Hepatocyte (in vitro differentiated cells): ENCODE results near the gene N4BP2L2. TPM values are rescaled to one million over a fixed set of nuclear protein-coding genes. Genes with fewer than 3 reads are reported as not detected.
A peak's percentile ranks its signal among the peaks of the same experiment; 100 is the strongest.

Experiments used
- DNase-seq: peaks from one replicate; pipeline ENCODE4 v3.0.0-alpha.2; 2016; ENCODE audit warnings: low spot score
- H2AFZ ChIP-seq: fragments of 200-600 bp; sonication (generic); 2 replicates; pipeline ENCODE4 v1.6.0; 2016; ENCODE audit warnings: antibody characterized with exemption, mild to moderate bottlenecking
- H3K27ac ChIP-seq: fragments of 200-600 bp; sonication (generic); 2 replicates; pipeline ENCODE4 v1.5.1; 2016; ENCODE audit warnings: mild to moderate bottlenecking
- H3K27me3 ChIP-seq: fragments of 200-600 bp; sonication (generic); 2 replicates; pipeline ENCODE4 v1.6.1; 2016
- H3K36me3 ChIP-seq: fragments of 200-600 bp; sonication (generic); replicated peaks from 2 replicates; pipeline ENCODE4 v1.5.1; 2016; ENCODE audit warnings: low read depth; ENCODE audit not compliant: insufficient read depth
- H3K4me1 ChIP-seq: fragments of 200-600 bp; sonication (generic); 2 replicates; pipeline ENCODE4 v1.5.1; 2016; ENCODE audit warnings: mild to moderate bottlenecking, moderate library complexity; ENCODE audit not compliant: insufficient read depth
- H3K4me2 ChIP-seq: fragments of 200-600 bp; sonication (generic); 2 replicates; pipeline ENCODE4 v1.6.0; 2016
- H3K4me3 ChIP-seq: fragments of 200-600 bp; sonication (generic); 2 replicates; pipeline ENCODE4 v1.5.1; 2016; ENCODE audit warnings: mild to moderate bottlenecking
- H3K79me2 ChIP-seq: fragments of 200-600 bp; sonication (generic); 2 replicates; pipeline ENCODE4 v1.6.0; 2017; ENCODE audit warnings: mild to moderate bottlenecking
- H3K9me2 ChIP-seq: fragments of 200-600 bp; sonication (generic); replicated peaks from 2 replicates; pipeline ENCODE4 v1.6.0; 2017; ENCODE audit warnings: mild to moderate bottlenecking; ENCODE audit not compliant: insufficient read depth
- H3K9me3 ChIP-seq: fragments of 200-600 bp; sonication (generic); 2 replicates; pipeline ENCODE4 v1.5.1; 2016; ENCODE audit warnings: low read depth, mild to moderate bottlenecking
- H4K20me1 ChIP-seq: fragments of 200-600 bp; sonication (generic); 2 replicates; pipeline ENCODE4 v1.6.0; 2016; ENCODE audit warnings: mild to moderate bottlenecking; ENCODE audit not compliant: insufficient read depth, poor library complexity, severe bottlenecking
- CTCF ChIP-seq: fragments of 200-600 bp; sonication (generic); IDR thresholded peaks from 2 replicates; pipeline ENCODE4 v1.5.1; 2016; ENCODE audit warnings: antibody characterized with exemption, mild to moderate bottlenecking; ENCODE audit not compliant: poor library complexity
- EZH2 ChIP-seq: fragments of 200-600 bp; sonication (generic); IDR thresholded peaks from 2 replicates; pipeline ENCODE4 v1.6.1; 2016; ENCODE audit warnings: antibody characterized with exemption, mild to moderate bottlenecking, borderline replicate concordance
- EZH2phosphoT487 ChIP-seq: fragments of 200-600 bp; sonication (generic); IDR thresholded peaks from one replicate; pipeline ENCODE4 v1.6.1; 2018; ENCODE audit warnings: antibody characterized with exemption, mild to moderate bottlenecking, low read depth, moderate library complexity; ENCODE audit not compliant: unreplicated experiment, severe bottlenecking
- WGBS: methylation state at CpG from one replicate; pipeline ENCODE4 v1.1.6; 2016; ENCODE audit warnings: low lambda C conversion rate; ENCODE audit errors: missing lambda C conversion rate; 5-methylcytosine and 5-hydroxymethylcytosine counted together
- polyA plus RNA-seq: library from polyadenylated mRNA; unstranded; fragments of >200 nt; fragmentation: Nextera tagmentation; extraction: Ambion mirVana; gene quantifications from 2 replicates; pipeline ENCODE4 v1.2.1, GENCODE V29; 2016
- total RNA-seq: library from RNA; depleted of rRNA; stranded (reverse); fragments of >200 nt; gene quantifications from 2 replicates; pipeline ENCODE4 v1.2.3, GENCODE V29; 2014

N4BP2L2 gene
- total and polyA plus RNA-seq, 2 experiments from 2014 or later, result 102 to 138 TPM

- no peaks in the 10 kb centered on the region for H3K27me3 ChIP-seq
- H3K36me3 ChIP-seq, result no peaks in the 10 kb centered on the region
- H4K20me1 ChIP-seq, result no peaks in the 10 kb centered on the region
- H3K4me3 ChIP-seq, result no peak overlapping the region
- H3K9me2 ChIP-seq, result no peaks in the 10 kb centered on the region
- H3K27ac ChIP-seq, result no peak overlapping the region
- H2AFZ ChIP-seq, result no peak overlapping the region
- H3K4me2 ChIP-seq, result no peak overlapping the region
- no peaks in the 10 kb centered on the region for H3K9me3 ChIP-seq
- no peaks in the 10 kb centered on the region for H3K4me1 ChIP-seq
- H3K79me2 ChIP-seq, result no peaks in the 10 kb centered on the region
- no peak for DNase-seq
- 92% methylated on average over 2 of the region's 2 CpGs for WGBS
- TF ChIP-seq CTCF, result no peak
Measured at GRCh38 chr13:32419862-32420261, 118.7 kb downstream of the N4BP2L2 start.

DNA sequence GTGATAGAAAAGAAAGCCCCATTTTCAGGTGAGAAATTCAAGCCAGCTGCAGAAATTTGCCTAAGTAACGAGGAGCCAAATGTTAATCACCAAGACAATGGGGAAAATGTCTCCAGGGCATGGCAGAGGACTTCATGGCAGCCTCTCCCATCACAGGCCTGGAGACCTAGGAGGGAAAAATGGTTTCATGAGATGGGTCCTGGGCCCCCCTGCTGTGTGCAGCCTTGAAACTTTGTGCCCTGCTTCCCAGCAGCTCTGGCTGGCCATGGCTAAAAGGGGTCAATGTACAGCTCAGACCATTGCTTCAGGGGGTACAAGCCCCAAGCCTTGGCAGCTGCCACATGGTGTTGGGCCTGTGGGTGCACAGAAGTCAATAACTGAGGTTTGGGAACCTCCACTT, 120.6 kb downstream of the N4BP2L2 start:
- H3K4me2 ChIP-seq, result no peak overlapping the region
- no peaks in the 10 kb centered on the region for H3K36me3 ChIP-seq
- WGBS, result 96% methylated on average over 1 of the region's 1 CpG
- H3K27me3 ChIP-seq, result no peaks in the 10 kb centered on the region
- no peaks in the 10 kb centered on the region for H3K9me3 ChIP-seq
- DNase-seq, result no peak
- H3K4me1 ChIP-seq, result no peaks in the 10 kb centered on the region
- no peak overlapping the region for H3K27ac ChIP-seq
- TF ChIP-seq CTCF, result no peak
- no peak for TF ChIP-seq EZH2
- TF ChIP-seq EZH2phosphoT487, result no peak
- H4K20me1 ChIP-seq, result no peaks in the 10 kb centered on the region
- H3K79me2 ChIP-seq, result no peaks in the 10 kb centered on the region
- no peak overlapping the region for H2AFZ ChIP-seq
- H3K4me3 ChIP-seq, result no peak overlapping the region
- no peaks in the 10 kb centered on the region for H3K9me2 ChIP-seq

DNA sequence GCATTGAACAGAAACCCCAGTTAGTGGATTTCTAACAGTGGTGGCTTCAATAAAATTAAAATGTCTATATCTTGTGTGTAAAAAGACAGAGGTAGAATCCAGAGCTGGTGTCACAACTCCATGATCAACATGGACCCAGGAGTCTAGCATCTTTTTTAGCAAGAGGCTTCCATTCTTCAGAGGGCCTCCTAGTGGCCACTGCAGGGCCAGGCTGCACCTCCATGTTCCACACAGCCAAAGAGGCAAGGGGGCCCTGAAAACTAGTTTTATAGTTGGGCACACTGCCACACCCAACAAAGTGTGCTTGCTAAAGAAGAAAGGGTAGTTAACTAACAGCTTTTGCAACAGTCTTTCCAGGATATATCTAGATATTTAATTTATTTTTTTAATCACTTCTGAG, 123.6 kb downstream of the N4BP2L2 start:
- Histone ChIP-seq H4K20me1 (no peaks in the 10 kb centered on the region), H3K27me3 (no peaks in the 10 kb centered on the region), H3K9me3 (no peaks in the 10 kb centered on the region), H3K4me1 (no peaks in the 10 kb centered on the region), H3K36me3 (no peaks in the 10 kb centered on the region), H3K9me2 (no peaks in the 10 kb centered on the region), H3K4me2 (no peak overlapping the region), H3K4me3 (no peak overlapping the region), H2AFZ (no peak overlapping the region), H3K27ac (no peak overlapping the region), H3K79me2 (no peaks in the 10 kb centered on the region)
- TF ChIP-seq EZH2, result no peak
- no peak for TF ChIP-seq EZH2phosphoT487
- peak; percentile 30 for TF ChIP-seq CTCF
- no peak for DNase-seq

- Histone ChIP-seq H3K4me1 (no peaks in the 10 kb centered on the region), H3K27ac (no peak overlapping the region), H2AFZ (no peak overlapping the region), H3K79me2 (no peaks in the 10 kb centered on the region), H3K4me2 (no peak overlapping the region), H3K9me2 (no peaks in the 10 kb centered on the region), H3K4me3 (no peak overlapping the region), H3K9me3 (no peaks in the 10 kb centered on the region), H3K36me3 (no peaks in the 10 kb centered on the region), H4K20me1 (no peaks in the 10 kb centered on the region), H3K27me3 (no peaks in the 10 kb centered on the region)
- DNase-seq, result no peak
- WGBS, result 79% methylated on average over 2 of the region's 2 CpGs
- TF ChIP-seq CTCF (no peak), EZH2phosphoT487 (no peak), EZH2 (no peak)
Measured at GRCh38 chr13:32414580-32414979, 124.0 kb downstream of the N4BP2L2 start.
